Right lung (tissue), 10 donors: ENCODE data around the gene POPDC2. TPM values are rescaled to one million over a fixed set of nuclear protein-coding genes. Genes with fewer than 3 reads are reported as not detected.
"Not testable (repeated sequence)": the region's sequence is repeated elsewhere in the genome, so short reads cannot be mapped to it uniquely, and the experiment has no call there.

Source experiments
- DNase-seq, 2 donors: peaks; one replicate each; pipeline ENCODE4 v3.0.0-alpha.2; 2013
- long read RNA-seq, 8 donors: transcript quantifications; one replicate each; lab custom pipeline, GENCODE V29; 2026
- polyA plus RNA-seq, 5 donors: library from polyadenylated mRNA; unstranded; fragments of 120-200 nt; gene quantifications; one replicate each; pipeline versions ENCODE4 v1.2.1 to v1.2.3, GENCODE V29; 2013; ENCODE audit warnings: inconsistent platforms in 1 of 5, low replicate concordance in 1 of 5; ENCODE audit not compliant: insufficient read length in 5 of 5, insufficient read depth in 1 of 5

The POPDC2 gene, protein sequence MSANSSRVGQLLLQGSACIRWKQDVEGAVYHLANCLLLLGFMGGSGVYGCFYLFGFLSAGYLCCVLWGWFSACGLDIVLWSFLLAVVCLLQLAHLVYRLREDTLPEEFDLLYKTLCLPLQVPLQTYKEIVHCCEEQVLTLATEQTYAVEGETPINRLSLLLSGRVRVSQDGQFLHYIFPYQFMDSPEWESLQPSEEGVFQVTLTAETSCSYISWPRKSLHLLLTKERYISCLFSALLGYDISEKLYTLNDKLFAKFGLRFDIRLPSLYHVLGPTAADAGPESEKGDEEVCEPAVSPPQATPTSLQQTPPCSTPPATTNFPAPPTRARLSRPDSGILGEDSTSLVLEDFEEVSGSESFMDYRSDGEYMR
- polyA plus RNA-seq: 1 to 10 TPM; 2.8 to 5.0 (median 4.7) TPM
- long read RNA-seq, donor 1: 0 reads
- long read RNA-seq, donor 2: 0 reads
- long read RNA-seq, donor 3: 0 reads
- long read RNA-seq, donor 4: 0 reads
- long read RNA-seq, donor 5: 0 reads
- long read RNA-seq, donor 6: 0 reads
- long read RNA-seq, donor 7: 0 reads
- long read RNA-seq, donor 8: 0 reads

GRCh38 chr3:119660474-119661440 is at the start of gene POPDC2:
Gene POPDC2, minus strand, starts transcription at chr3:119660589. Its CDS starts 166 bp downstream, at chr3:119660423.
- DNase-seq: no peak

GRCh38 chr3:119703820-119704531 is 43.6 kb upstream of the POPDC2 start:
- DNase-seq: no peak

- DNase-seq: peak; percentile 92 to 94
Observed at GRCh38 chr3:119702530-119703527, 42.4 kb upstream of the POPDC2 start, which contains the start of gene CFAP91. Gene CFAP91, plus strand, starts transcription at chr3:119703022. Its CDS starts 77 bp downstream, at chr3:119703099.

- DNase-seq: no peak
Observed at GRCh38 chr3:119700920-119701734, 40.7 kb upstream of the POPDC2 start.

DNA sequence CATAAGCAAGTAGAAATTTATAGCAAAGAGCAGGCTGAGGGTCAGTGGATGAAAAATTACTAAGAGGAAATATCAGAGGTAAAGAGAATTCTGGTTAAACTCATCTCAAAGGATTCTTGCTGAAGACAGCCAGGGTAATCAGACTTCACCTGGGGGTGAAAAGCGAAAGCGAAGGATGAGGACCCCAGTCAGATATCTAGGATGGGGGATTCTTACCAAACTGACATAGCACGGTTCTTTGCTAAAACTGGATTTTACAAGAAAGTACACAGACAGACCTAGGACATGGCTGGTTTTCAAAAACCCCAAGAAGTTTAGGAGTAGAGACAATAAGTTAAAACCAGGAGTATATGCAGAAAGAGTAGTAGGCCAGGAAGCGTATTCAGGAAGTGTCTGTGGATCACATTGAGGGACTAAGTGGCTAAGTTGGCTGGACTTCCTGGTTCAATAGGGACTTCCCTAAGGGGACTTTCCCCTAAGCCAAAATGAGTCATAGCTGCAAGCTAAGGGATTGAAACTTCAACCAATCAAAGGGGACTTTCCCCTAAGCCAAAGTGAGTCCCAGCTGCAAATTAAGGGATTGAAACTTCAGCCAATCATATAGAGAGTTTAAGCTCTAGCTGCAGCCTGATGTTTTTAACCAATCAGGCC is 40.0 kb upstream of the POPDC2 start:
- no peak for DNase-seq

DNA sequence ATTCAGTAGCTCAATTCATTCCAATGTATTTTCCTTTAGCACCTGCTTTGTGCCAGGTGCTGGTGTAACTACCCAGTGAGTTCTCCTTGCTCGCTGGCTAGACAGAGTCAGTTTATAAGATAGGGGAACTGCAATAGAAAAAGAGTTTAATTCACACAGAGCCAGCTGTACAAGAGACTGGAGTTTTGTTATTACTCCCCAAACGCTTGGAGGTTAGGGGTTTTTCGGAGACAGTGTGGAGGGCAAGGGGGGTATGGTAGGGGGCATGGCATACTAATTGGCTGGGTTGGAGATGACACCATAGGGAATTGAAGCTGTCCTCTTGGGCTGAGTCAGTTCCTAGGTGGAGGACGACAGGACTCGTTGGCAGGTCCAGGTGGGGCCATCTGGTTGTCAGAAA is 37.0 kb upstream of the POPDC2 start:
- no peak for DNase-seq

GRCh38 chr3:119695480-119695879 is 35.1 kb upstream of the POPDC2 start:
- no peak for DNase-seq

GRCh38 chr3:119690043-119690656 is 29.8 kb upstream of the POPDC2 start:
- no peak for DNase-seq

GRCh38 chr3:119683421-119683820 is 23.0 kb upstream of the POPDC2 start:
- DNase-seq: no peak

DNA sequence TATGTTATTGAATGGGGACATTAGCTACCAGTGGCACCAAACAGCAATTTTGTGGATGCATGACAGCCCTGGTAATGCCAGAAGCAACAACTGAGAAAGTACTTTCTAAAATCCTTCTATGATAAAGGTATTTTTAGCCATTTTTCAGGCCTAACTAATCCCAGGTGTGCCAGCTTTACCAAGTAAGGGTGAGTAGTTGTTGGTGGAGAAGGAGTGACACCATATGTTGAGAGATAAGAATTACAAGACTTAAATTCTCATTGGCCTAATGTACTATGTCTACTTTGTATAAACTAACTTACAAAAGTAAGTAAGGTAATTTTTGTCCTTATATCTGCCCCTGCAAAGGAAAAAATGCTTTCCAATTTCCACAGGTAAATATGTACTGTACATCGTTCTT is 20.9 kb upstream of the POPDC2 start:
- DNase-seq: no peak

DNA sequence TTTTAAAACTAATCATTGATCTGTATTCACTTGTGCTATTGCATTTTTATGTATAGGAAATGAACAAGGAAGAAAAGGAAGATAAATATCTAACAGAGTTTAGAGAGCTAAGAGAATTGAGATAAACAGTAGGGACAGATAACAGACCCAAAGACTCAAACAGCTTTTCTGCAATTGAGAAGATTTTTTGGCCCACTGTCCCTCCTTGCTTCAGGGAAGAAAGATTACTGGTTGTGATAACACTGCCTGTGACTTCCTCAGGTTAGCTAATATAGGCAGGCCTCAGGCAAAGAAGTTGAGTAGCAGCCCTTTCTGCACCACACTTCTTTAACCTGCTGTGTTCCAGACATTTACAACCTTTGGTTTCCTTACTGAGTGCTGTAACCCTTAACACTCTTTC is 19.5 kb upstream of the POPDC2 start:
- DNase-seq: no peak

- not testable (repeated sequence) for DNase-seq
Observed at GRCh38 chr3:119678209-119678608, 17.8 kb upstream of the POPDC2 start.

GRCh38 chr3:119677641-119677934 is 17.2 kb upstream of the POPDC2 start:
- no peak for DNase-seq

- DNase-seq: peak; percentile 93 to 95
Observed at GRCh38 chr3:119676771-119677640, 16.6 kb upstream of the POPDC2 start, which contains the start of gene COX17. Gene COX17, minus strand, starts transcription at chr3:119677406. Its CDS starts 96 bp downstream, at chr3:119677310.

DNA sequence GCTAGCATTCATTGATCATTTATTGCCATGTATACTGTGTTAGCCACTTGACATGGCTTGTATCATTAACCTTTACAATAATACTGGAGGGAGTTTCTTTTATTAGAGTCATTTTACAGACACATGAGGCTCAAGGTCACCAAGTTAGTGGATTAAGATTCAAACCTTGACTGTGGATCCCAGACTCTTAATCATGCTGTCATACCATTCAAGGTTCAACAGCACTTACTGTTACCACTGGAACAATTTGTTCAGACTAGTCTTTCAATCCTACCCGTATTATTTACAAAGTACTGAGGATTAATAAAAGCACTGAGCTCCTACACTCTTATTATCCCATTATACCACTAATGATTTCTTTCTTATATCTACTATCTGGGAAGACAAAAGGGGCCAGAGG is 15.6 kb upstream of the POPDC2 start:
- no peak for DNase-seq

GRCh38 chr3:119675188-119675874 is 14.9 kb upstream of the POPDC2 start:
- DNase-seq: no peak

DNA sequence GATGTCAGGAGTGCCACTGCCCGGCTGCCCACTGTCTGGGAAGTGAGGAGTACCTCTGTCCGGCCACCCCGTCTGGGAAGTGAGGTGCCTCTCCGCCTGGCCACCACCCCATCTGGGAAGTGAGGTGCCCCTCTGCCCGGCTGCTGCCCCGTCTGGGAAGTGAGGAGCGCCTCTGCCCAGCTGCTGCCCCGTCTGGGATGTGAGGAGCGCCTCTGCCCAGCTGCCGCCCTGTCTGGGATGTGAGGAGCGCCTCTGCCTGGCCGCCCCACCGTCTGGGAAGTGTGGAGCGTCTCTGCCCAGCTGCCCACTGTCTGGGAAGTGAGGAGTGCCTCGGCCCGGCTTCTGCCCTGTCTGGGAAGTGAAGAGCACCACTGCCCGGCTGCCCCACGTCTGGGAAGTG is 13.5 kb upstream of the POPDC2 start:
- no peak for DNase-seq
